IMR-90 (cell line): Measurements from ENCODE around the gene ANO4. TPM values are rescaled to one million over a fixed set of nuclear protein-coding genes. Genes with fewer than 3 reads are reported as not detected.

Experiments
- ATAC-seq: fragments of 200-7000 bp; cut with Tn5 transposase; 2 replicates; pipeline ENCODE4 v1.9.1; 2020; ENCODE audit warnings: low read depth, mild to moderate bottlenecking, moderate library complexity
- BruUV-seq: library from RNA; stranded (reverse); fragments of 400-500 nt; replicated peaks from 2 replicates; lab custom pipeline; 2021; lab: Mats Ljungman, UMichigan
- CTCF ChIA-PET: fragments of 300-600 bp; formaldehyde crosslinking; extraction: SDS; loops from one replicate; lab custom pipeline; 2021; ENCODE audit warnings: antibody characterized with exemption; lab: Yijun Ruan, JAX
- POLR2A ChIA-PET: fragments of 300-600 bp; sonication (Branson Sonifier 250); formaldehyde crosslinking; loops from one replicate; lab custom pipeline; 2022; ENCODE audit warnings: antibody characterized with exemption; ENCODE audit not compliant: unreplicated experiment; lab: Charles Lee
- DNase-seq: peaks from one replicate; pipeline ENCODE4 v3.0.0; 2013
- H2AFZ ChIP-seq: replicated peaks from 2 replicates; pipeline ENCODE3; 2013; ENCODE audit warnings: low read length, mild to moderate bottlenecking; ENCODE audit not compliant: poor library complexity
- H2AK5ac ChIP-seq: 2 replicates; pipeline ENCODE4 v1.6.1; 2013; ENCODE audit warnings: low read depth, low read length, inconsistent platforms
- H2AK9ac ChIP-seq: replicated peaks from 2 replicates; pipeline ENCODE3; 2013; ENCODE audit warnings: mild to moderate bottlenecking, low read depth, low read length, moderate library complexity; ENCODE audit not compliant: poor library complexity
- H2BK120ac ChIP-seq: 2 replicates; pipeline ENCODE4 v1.6.1; 2013; ENCODE audit warnings: low read depth, low read length, inconsistent platforms
- H2BK15ac ChIP-seq: 3 replicates; pipeline ENCODE4 v1.6.1; 2013; ENCODE audit warnings: low read depth, low read length, inconsistent platforms
- H2BK20ac ChIP-seq: 2 replicates; pipeline ENCODE4 v1.6.1; 2013; ENCODE audit warnings: low read depth, mild to moderate bottlenecking, inconsistent platforms, low read length, moderate library complexity
- H2BK5ac ChIP-seq: 2 replicates; pipeline ENCODE4 v1.6.1; 2013; ENCODE audit warnings: mild to moderate bottlenecking, low read depth, low read length, inconsistent platforms; ENCODE audit not compliant: poor library complexity, severe bottlenecking
- H3K14ac ChIP-seq: replicated peaks from 2 replicates; pipeline ENCODE4 v1.6.1; 2013; ENCODE audit warnings: low read depth, low read length, inconsistent platforms
- H3K18ac ChIP-seq: 2 replicates; pipeline ENCODE4 v1.6.1; 2013; ENCODE audit warnings: low read depth, low read length, control low read depth
- H3K23ac ChIP-seq: 2 replicates; pipeline ENCODE4 v1.6.1; 2013; ENCODE audit warnings: low read depth, low read length, inconsistent platforms
- H3K27ac ChIP-seq: 2 replicates; pipeline ENCODE4 v1.5.1; 2013; ENCODE audit warnings: mild to moderate bottlenecking, control low read depth, low read length; ENCODE audit not compliant: insufficient read depth
- H3K27me3 ChIP-seq: 2 replicates; pipeline ENCODE4 v1.6.1; 2013; ENCODE audit warnings: low read length; ENCODE audit not compliant: control insufficient read depth, insufficient read depth
- H3K36me3 ChIP-seq: 2 replicates; pipeline ENCODE4 v1.6.1; 2013; ENCODE audit warnings: low read length, mixed read lengths; ENCODE audit not compliant: control insufficient read depth, insufficient read depth
- H3K4ac ChIP-seq: 2 replicates; pipeline ENCODE4 v1.6.1; 2013; ENCODE audit warnings: low read depth, low read length, inconsistent platforms
- H3K4me1 ChIP-seq: 2 replicates; pipeline ENCODE4 v1.6.1; 2013; ENCODE audit warnings: low read length, mixed read lengths; ENCODE audit not compliant: control insufficient read depth, insufficient read depth
- H3K4me2 ChIP-seq: 2 replicates; pipeline ENCODE4 v1.6.1; 2013; ENCODE audit warnings: low read depth, mild to moderate bottlenecking, control low read depth, low read length, moderate library complexity
- H3K4me3 ChIP-seq: 2 replicates; pipeline ENCODE4 v1.5.1; 2013; ENCODE audit warnings: low read depth, mild to moderate bottlenecking, control low read depth, low read length, moderate library complexity; ENCODE audit not compliant: insufficient read depth
- H3K56ac ChIP-seq: 2 replicates; pipeline ENCODE4 v1.6.1; 2013; ENCODE audit warnings: low read length, inconsistent platforms; ENCODE audit not compliant: insufficient read depth; ENCODE audit errors: extremely low read depth
- H3K79me1 ChIP-seq, 2 experiments: 2 replicates each; pipeline ENCODE4 v1.6.1; 2013; ENCODE audit warnings: low read length in 2 of 2, inconsistent platforms in 1 of 2, low read depth in 1 of 2
- H3K9ac ChIP-seq: 2 replicates; pipeline ENCODE4 v1.6.1; 2013; ENCODE audit warnings: low read depth, low read length, control low read depth
- H3K9me1 ChIP-seq: 2 replicates; pipeline ENCODE4 v1.6.1; 2013; ENCODE audit warnings: low read length, inconsistent platforms; ENCODE audit not compliant: insufficient read depth
- H3K9me3 ChIP-seq: 2 replicates; pipeline ENCODE4 v1.6.1; 2013; ENCODE audit warnings: low read length; ENCODE audit not compliant: control insufficient read depth, insufficient read depth
- H4K20me1 ChIP-seq: 2 replicates; pipeline ENCODE4 v1.6.1; 2013; ENCODE audit warnings: low read length, inconsistent platforms; ENCODE audit not compliant: insufficient read depth
- H4K5ac ChIP-seq: 2 replicates; pipeline ENCODE4 v1.6.1; 2013; ENCODE audit warnings: mild to moderate bottlenecking, low read depth, low read length, control low read depth
- H4K8ac ChIP-seq, 2 experiments: 2 replicates each; pipeline ENCODE4 v1.6.1; 2013; ENCODE audit warnings: low read depth in 2 of 2, low read length in 2 of 2, control low read depth in 1 of 2, inconsistent platforms in 1 of 2
- H4K91ac ChIP-seq: 2 replicates; pipeline ENCODE4 v1.6.1; 2013; ENCODE audit warnings: low read depth, low read length, inconsistent platforms; ENCODE audit not compliant: insufficient read depth
- MAZ ChIP-seq: IDR thresholded peaks from 2 replicates; pipeline ENCODE4 v1.6.1; 2012; ENCODE audit warnings: low read depth, mild to moderate bottlenecking, low read length, improper control_type of control experiment, moderate library complexity, borderline replicate concordance
- NFE2L2 ChIP-seq: fragments of 150-350 bp; IDR thresholded peaks from 2 replicates; pipeline ENCODE4 v1.6.1; 2016; ENCODE audit warnings: low read depth, mild to moderate bottlenecking, low read length
- SMC3 ChIP-seq: fragments of 150-350 bp; IDR thresholded peaks from 2 replicates; pipeline ENCODE4 v1.6.1; 2016; ENCODE audit warnings: low read depth, mild to moderate bottlenecking, antibody characterized with exemption, low read length, moderate library complexity
- WGBS, 2 experiments: methylation state at CpG; one replicate each; pipeline versions ENCODE4 v1.1.5 to v1.1.7; 2013; ENCODE audit warnings: missing lambda C conversion rate in 2 of 2; ENCODE audit not compliant: insufficient read length in 1 of 2; ENCODE audit errors: extremely low coverage in 2 of 2; 5-methylcytosine and 5-hydroxymethylcytosine counted together
- dilution Hi-C: fragments of 300-500 bp; cut with HindIII; formaldehyde crosslinking; loops from one replicate; pipeline ENCODE4 v1.14.3; 2018; ENCODE audit warnings: low sequenced_read_pairs; ENCODE audit not compliant: unreplicated experiment
- in situ Hi-C: fragments of 300-500 bp; cut with MboI; formaldehyde crosslinking; loops from 3 replicates; pipeline ENCODE4 v1.14.3; 2019; ENCODE audit warnings: low sequenced_read_pairs, inconsistent platforms, mixed read lengths
- intact Hi-C: fragments of 100-400 bp; cut with micrococcal nuclease; formaldehyde crosslinking; loops from 2 replicates; pipeline ENCODE4 v1.10.0; 2022
- polyA plus RNA-seq, 3 experiments: library from polyadenylated mRNA; depleted of rRNA; stranded (reverse); fragments of >200 nt; gene quantifications; 2 replicates each; pipeline ENCODE4 v1.2.3, GENCODE V29; 2012; ENCODE audit warnings: low replicate concordance in 1 of 3
- total RNA-seq: library from RNA; depleted of rRNA; stranded (reverse); fragments of >200 nt; gene quantifications from 2 replicates; pipeline ENCODE4 v1.2.3, GENCODE V29; 2012
- TF ChIP-seq, protein P1 (sequence below): conservative IDR thresholded peaks from 2 replicates; pipeline ENCODE4 v1.5.1; 2012; ENCODE audit warnings: mild to moderate bottlenecking, low read depth, low read length, improper control_type of control experiment

The ANO4 gene
- total and polyA plus RNA-seq, 2 of the 4 experiments (the other 2 are of a cell fraction), result 4.7 to 10.2 TPM

DNA sequence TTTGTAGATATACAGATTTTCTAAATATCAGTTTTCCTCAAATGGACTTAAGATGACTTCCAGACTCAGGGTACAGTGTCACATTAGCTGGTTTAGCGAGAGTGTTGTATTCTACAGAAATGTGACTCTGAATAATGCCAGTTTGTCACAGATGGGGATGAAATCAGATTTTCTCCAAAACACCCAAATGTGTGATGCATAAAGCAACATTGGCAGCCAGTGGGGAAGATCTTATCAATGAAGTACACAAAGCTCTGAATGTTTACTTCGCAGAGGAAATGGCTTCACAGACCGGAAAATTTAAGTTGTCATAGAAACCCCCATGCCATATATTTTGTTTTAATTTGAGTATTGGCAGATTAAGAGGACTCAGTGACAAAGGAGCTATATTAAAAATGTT is 29.9 kb downstream of the ANO4 start:
- ChIA-PET CTCF (no interaction called here), POLR2A (interaction anchor here (0.6 kb wide), 1 partner anchor 403 kb away, joined by 3 read pairs; no protein-coding TSS in a partner anchor)
- no peak overlapping the region for H3K9ac ChIP-seq
- peak overlapping the region; percentile 53 for H2BK5ac ChIP-seq
- dilution Hi-C loops (no loop called here), intact Hi-C loops (loop anchor here (10.0 kb wide), 2 partner anchors 300 to 500 kb away; no protein-coding TSS in a partner anchor), in situ Hi-C loops (no loop called here)
- WGBS, 2 experiments, result no CpG with 5 or more reads among the region's 3 CpGs
- no peak overlapping the region for H3K4me2 ChIP-seq
- H3K56ac ChIP-seq, result peak overlapping the region; percentile 22; the same call in 1 of the 2 replicates
- H2AFZ ChIP-seq, result no peak overlapping the region
- 0 out of 2 replicates have a peak overlapping the region, but pooled peaks have one; percentile 35 for H3K23ac ChIP-seq
- no peak overlapping the region for H3K27ac ChIP-seq
- H2BK120ac ChIP-seq, result peak overlapping the region; percentile 45; the same call in 1 of the 2 replicates
- no peak overlapping the region for H4K5ac ChIP-seq
- no peak overlapping the region for H3K4ac ChIP-seq
- BruUV-seq, result no TSS peak
- no peaks in the 10 kb centered on the region; the same call in 1 of the 2 replicates for H3K9me1 ChIP-seq
- 0 out of 2 replicates have a peak overlapping the region, but pooled peaks have one; percentile 24 for H2AK5ac ChIP-seq
- no peak overlapping the region for H4K8ac ChIP-seq
- DNase-seq (no peak), ATAC-seq (no peak)
- H3K4me1 ChIP-seq, result peaks cover 4% of the 10 kb centered on the region; the same call in 1 of the 2 replicates
- TF ChIP-seq, protein P1, sequence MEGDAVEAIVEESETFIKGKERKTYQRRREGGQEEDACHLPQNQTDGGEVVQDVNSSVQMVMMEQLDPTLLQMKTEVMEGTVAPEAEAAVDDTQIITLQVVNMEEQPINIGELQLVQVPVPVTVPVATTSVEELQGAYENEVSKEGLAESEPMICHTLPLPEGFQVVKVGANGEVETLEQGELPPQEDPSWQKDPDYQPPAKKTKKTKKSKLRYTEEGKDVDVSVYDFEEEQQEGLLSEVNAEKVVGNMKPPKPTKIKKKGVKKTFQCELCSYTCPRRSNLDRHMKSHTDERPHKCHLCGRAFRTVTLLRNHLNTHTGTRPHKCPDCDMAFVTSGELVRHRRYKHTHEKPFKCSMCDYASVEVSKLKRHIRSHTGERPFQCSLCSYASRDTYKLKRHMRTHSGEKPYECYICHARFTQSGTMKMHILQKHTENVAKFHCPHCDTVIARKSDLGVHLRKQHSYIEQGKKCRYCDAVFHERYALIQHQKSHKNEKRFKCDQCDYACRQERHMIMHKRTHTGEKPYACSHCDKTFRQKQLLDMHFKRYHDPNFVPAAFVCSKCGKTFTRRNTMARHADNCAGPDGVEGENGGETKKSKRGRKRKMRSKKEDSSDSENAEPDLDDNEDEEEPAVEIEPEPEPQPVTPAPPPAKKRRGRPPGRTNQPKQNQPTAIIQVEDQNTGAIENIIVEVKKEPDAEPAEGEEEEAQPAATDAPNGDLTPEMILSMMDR, result no peak
- no peak for TF ChIP-seq MAZ
- TF ChIP-seq SMC3, result no peak
- no peak for TF ChIP-seq NFE2L2
- H3K36me3 ChIP-seq, result no peaks in the 10 kb centered on the region; the same call in 1 of the 2 replicates
- H3K79me1 ChIP-seq, result no peaks in the 10 kb centered on the region; a peak in 1 of 4 replicates
- peak overlapping the region; percentile 70; the same call in 1 of the 3 replicates for H2BK15ac ChIP-seq
- H3K4me3 ChIP-seq, result no peak overlapping the region
- H3K9me3 ChIP-seq, result no peaks in the 10 kb centered on the region
- H4K91ac ChIP-seq, result no peak overlapping the region; the same call in 1 of the 2 replicates
- H2BK20ac ChIP-seq, result peak overlapping the region; percentile 73
- H3K27me3 ChIP-seq, result no peaks in the 10 kb centered on the region
- no peak overlapping the region for H2AK9ac ChIP-seq
- H3K18ac ChIP-seq, result no peak overlapping the region
- H3K14ac ChIP-seq, result no peak overlapping the region
- H4K20me1 ChIP-seq, result peaks cover 7% of the 10 kb centered on the region; the same call in 1 of the 2 replicates
